ENCODE measurements around the gene MACROD2.

The MACROD2 gene

GRCh38 chr20:14677455-14677854, 682.1 kb downstream of the MACROD2 start:
- no peak for DNase-seq (ENCODE audit: low read depth)
- H3K4me3 ChIP-seq (ENCODE audit: control insufficient read depth, low read depth, low read length) = no peak overlapping the region
- no peak for TF ChIP-seq CTCF (conservative IDR thresholded peaks at IDR 0.05; ENCODE audit: control insufficient read depth, insufficient read depth, low read depth, low read length)

GRCh38 chr20:14685183-14685582, 689.9 kb downstream of the MACROD2 start:
- no peak for DNase-seq (ENCODE audit: low read depth)
- no peak overlapping the region for H3K4me3 ChIP-seq (ENCODE audit: control insufficient read depth, low read depth, low read length)
- TF ChIP-seq CTCF (conservative IDR thresholded peaks at IDR 0.05; ENCODE audit: control insufficient read depth, insufficient read depth, low read depth, low read length) = no peak

- TF ChIP-seq CTCF (conservative IDR thresholded peaks at IDR 0.05; ENCODE audit: control insufficient read depth, insufficient read depth, low read depth, low read length) = no peak
- DNase-seq (ENCODE audit: low read depth) = peak; percentile 31
- H3K4me3 ChIP-seq (ENCODE audit: control insufficient read depth, low read depth, low read length) = no peak overlapping the region
Measured at GRCh38 chr20:14687313-14687712, 692.0 kb downstream of the MACROD2 start.

- TF ChIP-seq CTCF (conservative IDR thresholded peaks at IDR 0.05; ENCODE audit: control insufficient read depth, insufficient read depth, low read depth, low read length) = no peak
- H3K4me3 ChIP-seq (ENCODE audit: control insufficient read depth, low read depth, low read length) = no peak overlapping the region
- DNase-seq (ENCODE audit: low read depth) = no peak
Measured at GRCh38 chr20:14688005-14688404, 692.7 kb downstream of the MACROD2 start.

- H3K4me3 ChIP-seq (ENCODE audit: control insufficient read depth, low read depth, low read length) = no peak overlapping the region
- no peak for TF ChIP-seq CTCF (conservative IDR thresholded peaks at IDR 0.05; ENCODE audit: control insufficient read depth, insufficient read depth, low read depth, low read length)
- DNase-seq (ENCODE audit: low read depth) = no peak
Measured at GRCh38 chr20:14691994-14692393, 696.7 kb downstream of the MACROD2 start.

- no peak for DNase-seq (ENCODE audit: low read depth)
- TF ChIP-seq CTCF (conservative IDR thresholded peaks at IDR 0.05; ENCODE audit: control insufficient read depth, insufficient read depth, low read depth, low read length) = no peak
- no peak overlapping the region for H3K4me3 ChIP-seq (ENCODE audit: control insufficient read depth, low read depth, low read length)
Measured at GRCh38 chr20:14696478-14696877, 701.2 kb downstream of the MACROD2 start.

GRCh38 chr20:14696937-14697336, 701.6 kb downstream of the MACROD2 start:
- no peak for DNase-seq (ENCODE audit: low read depth)
- H3K4me3 ChIP-seq (ENCODE audit: control insufficient read depth, low read depth, low read length) = no peak overlapping the region
- TF ChIP-seq CTCF (conservative IDR thresholded peaks at IDR 0.05; ENCODE audit: control insufficient read depth, insufficient read depth, low read depth, low read length) = no peak
